Activated T-helper 9 cell treated with anti-CD3 and anti-CD28 coated beads, Interleukin-2, amount 50 U/mL, for 16 hours (primary cell): ENCODE results near the gene GOSR2.
"Not testable (repeated sequence)": the region's sequence is repeated elsewhere in the genome, so short reads cannot be mapped to it uniquely, and the experiment has no call there.

Experiments
- DNase-seq: peaks from one replicate; pipeline ENCODE4 v3.0.0-alpha.2; 2020; ENCODE audit warnings: low read depth

The GOSR2 gene

DNA sequence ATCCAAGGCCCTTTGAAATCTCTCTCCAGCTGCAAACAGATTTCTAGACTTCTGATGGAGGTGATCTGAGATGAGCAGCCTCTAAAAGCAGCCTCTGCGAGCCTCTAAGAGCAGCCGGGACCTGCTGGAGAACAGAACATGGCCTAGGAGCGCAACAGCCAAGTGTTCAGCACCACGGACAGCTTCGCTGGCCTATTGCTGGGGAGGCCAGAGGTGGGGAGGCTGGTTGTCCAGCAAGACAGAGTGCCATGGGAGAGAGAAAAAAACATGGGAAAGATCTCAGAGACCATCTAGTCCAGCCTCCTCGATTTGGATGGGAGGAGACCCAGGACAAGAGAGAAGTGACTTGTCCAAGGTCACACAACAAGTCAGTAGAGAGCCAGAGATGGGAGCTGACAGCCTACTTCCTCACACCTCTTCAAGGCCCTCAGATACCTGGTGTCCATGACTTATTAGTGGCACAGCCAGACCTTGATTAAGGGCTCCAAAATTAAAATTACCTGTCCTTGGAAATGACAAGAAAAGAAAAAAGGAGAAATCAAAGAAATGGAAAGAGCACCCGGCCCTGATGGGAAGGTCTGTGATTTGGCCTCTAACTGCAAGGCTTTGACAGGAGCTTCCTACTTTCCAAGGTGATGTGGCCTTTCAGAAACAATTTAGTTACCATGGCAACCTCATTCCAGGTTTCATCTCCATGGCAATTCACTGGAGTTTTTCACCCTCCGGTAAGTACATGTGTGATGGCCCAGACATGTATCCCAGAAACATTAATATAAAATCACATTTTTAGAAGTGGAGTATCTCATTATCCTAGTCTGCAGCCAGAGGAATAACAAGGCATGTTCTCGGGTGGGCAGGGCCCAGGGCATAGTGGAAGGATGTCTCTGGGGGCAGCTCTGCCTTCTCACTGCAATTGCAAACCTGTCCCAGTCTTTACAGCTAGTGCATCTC lies 41.6 kb downstream of the GOSR2 start:
- no peak for DNase-seq

DNA sequence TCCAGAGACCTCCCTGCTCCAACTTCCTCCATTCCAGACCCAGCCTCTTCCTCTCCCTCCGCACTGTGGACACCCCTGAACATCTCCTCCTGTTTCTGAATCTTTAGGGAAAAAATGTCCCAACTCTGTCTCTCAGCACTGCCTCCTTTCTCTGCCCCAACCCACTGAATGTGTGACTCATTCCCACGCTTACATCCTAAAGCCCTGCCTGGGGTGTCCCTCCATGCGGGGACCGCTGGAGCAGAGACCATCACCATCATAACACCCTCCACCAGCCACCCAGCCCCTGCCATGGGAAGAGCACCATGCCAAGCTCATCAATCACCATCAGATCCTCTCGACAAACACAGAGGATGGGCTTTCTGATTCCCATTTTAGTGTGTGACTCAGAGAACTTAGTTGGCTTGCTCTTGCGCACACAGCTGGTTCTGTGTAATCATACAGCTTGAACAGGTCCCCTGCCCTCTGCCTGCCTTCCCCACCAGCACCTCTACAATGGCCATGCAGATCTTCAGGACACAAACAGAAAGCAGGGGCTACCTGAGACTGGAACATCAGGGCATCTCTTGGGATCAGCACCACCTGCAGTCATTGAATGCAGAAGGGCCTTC lies 45.4 kb downstream of the GOSR2 start:
- DNase-seq: no peak

DNA sequence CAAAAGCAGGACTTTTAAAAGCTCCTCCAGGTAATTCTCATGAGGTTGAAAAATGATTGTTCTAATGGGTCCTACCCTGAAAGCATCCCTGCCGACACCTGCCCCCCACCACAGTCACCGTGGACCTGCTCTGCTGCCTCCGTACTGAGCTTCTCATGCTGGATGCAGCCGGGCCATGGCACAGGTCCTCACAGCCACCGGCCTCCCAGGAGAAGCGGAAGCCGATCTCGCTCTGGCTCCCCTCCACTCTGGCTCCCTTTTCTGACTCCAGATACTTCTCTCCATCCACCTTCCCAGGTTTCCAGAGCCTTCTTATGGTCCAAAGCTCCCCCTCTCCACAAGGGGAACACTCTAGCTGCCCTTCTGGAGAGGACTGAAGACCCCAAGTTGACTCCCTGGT lies 45.9 kb downstream of the GOSR2 start:
- no peak for DNase-seq

DNA sequence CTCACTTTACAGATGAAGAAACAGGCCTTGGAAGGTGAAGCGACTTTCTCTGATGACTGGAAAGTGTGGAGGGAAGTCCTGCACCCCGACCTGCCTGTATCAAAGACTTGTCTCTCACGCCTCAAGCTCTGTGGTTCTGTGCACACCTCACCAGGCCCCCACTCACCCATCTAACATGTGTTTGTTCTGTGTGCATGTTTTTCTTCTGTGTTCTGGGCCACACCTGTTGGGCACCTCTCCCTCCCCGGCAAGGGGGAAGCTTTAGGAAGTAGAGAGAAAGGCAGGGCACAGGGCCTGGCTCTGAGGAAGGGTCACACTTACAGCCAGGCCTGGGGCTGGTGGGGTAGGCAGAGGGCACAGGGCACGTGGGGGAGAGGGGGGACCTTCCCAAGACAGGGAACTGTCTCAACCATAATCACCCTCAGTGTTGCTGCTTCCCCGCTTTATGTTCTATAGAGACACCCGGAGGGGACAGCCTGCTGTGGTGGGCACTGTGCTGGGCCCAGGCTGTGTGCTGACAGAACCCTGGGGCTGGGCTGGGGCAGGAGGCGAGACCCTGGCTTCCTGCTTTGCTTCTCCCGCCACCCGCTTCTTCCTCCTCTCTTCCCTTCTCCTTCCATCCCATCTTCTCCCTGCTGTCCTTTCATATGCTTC lies 48.8 kb downstream of the GOSR2 start:
- DNase-seq: no peak

DNA sequence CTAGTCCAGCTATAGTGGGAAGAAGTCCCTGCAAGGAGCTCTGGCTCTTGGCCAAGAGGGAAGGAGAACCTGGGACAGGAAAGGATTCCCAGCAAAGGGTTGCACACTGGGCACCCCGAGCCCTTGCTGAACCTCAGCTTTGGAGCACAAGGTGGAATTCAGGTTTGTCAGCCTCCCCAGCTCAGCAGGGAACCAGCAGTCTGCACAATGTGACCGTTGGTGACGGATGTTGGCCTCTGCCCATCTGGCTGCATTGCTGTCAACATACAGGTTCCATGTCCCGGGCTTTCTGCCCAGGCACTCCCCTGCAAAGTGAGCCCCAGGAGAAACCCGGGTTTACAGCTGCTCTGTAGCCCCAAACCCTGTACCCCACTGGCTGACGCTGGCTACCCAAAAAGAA lies 49.4 kb downstream of the GOSR2 start:
- no peak for DNase-seq

DNA sequence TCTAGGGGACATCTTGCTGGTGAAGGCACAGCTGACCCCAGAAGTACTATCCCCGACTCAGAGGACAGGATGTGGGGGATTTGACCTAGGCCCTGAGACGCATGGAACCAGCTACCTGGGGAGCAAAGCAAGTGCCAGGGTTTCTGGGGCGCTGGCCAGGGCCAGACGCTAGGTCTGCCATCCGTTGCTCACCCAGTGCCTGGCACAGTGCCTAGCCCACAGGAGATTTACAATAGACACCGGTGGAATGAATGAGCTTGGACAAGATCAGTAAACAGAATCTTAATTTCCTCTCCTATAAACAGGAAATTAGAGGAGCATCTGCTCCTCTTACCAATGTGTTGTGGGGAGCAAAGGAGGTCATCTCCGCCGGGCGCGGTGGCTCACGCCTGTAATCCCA lies 51.1 kb downstream of the GOSR2 start:
- no peak for DNase-seq

DNA sequence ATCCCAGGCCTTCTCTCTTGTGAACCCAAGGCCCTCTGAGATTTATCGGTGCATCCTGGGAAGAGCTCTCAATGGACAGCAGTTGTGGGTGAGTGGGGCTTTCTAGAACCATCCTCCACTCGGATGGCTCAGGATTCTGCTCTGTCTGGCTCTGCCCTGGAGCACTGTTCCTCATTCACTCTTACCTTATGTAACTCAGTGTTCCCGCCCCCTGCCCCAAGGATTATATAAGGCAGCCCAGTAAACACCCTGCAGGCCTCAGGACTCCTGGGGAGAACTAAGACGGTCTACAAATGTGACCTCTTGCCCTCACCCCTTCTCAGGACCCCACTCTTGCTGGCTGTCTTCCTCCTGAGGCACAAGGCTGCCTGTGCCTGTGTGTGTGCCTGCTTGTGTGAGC lies 52.3 kb downstream of the GOSR2 start:
- no peak for DNase-seq

DNA sequence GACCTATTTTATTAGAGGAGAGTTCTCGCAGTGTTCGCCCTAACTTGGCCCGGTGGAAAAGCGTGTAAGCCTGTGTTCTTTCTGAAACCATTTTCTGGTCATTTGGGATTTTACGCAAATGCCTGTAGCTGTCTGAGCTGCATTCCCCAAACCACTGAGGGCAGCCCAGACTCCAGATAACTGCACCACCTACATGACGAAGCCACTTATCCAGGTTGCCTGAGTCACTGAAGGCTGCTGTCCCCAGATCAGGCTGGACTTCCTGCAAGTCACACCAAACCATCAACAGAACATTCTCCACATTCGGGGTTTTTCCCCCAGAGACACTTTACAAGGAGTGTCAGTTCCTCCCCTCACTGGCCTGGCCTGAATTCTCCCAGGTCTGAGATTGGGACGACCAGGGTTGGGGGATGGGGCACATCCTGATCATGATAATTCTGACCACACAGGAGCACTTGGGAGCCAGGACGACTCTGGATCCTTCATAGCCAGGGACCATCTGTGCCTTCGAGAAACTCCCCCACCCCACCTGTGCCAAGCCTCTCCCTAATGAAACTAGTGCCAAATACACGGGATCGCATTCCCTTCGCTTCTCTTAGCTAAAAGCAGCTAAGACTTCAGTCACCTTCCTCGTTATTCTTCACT lies 53.8 kb downstream of the GOSR2 start:
- no peak for DNase-seq

DNA sequence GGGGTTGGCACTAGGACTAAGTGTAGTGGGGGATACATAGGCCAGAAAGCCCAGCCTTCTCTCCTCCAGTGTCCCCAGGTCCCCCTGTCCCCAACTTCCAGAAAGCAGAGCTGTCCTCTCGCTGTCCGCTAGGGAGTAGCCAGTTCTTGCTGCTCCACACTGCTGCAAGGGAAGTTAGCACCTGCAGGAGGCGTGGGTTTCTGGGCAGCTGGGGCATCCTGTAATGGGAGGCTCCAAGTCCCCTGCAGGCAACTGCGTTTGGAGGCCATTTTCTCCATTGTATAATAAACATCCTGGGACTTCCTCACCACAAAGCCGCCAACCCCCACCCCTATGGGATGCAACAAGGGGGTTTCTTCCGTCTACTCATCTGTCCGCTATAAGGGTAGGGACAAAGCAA lies 54.4 kb downstream of the GOSR2 start:
- DNase-seq: no peak

DNA sequence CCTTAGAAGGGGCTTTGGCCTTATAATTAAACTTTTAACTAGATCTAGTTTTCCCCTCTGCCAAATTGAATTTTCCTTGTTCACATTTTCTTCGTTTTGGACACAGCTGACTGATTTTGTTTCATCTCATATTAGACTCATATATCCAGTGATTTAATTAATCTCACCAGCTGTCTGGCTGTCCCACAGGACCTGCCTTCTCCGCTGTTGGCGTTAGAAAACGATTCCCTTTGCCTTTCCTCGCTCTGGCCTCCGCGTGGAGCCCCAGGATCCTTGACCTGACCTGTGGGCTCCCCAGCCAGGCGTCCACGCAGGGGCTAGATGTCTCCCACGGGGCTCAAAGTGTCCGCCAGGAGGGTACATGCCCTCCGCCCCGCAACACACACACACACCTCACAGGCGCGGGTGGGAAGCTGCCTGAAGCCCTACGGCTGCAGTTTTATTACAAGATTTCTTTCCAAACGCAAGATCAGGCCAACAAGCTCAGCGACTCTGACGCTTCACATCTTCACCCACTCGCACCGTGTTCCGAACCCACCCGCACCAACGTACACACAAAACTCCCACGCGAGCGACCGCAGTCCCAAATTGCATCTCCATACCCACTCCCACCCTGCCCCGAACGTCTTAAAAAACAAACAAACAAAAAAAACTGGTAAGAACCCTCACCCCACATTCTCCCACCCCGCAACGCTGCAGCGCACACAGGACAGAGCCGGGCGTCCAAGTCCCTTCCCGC lies 55.0 kb downstream of the GOSR2 start:
- DNase-seq: no peak

DNA sequence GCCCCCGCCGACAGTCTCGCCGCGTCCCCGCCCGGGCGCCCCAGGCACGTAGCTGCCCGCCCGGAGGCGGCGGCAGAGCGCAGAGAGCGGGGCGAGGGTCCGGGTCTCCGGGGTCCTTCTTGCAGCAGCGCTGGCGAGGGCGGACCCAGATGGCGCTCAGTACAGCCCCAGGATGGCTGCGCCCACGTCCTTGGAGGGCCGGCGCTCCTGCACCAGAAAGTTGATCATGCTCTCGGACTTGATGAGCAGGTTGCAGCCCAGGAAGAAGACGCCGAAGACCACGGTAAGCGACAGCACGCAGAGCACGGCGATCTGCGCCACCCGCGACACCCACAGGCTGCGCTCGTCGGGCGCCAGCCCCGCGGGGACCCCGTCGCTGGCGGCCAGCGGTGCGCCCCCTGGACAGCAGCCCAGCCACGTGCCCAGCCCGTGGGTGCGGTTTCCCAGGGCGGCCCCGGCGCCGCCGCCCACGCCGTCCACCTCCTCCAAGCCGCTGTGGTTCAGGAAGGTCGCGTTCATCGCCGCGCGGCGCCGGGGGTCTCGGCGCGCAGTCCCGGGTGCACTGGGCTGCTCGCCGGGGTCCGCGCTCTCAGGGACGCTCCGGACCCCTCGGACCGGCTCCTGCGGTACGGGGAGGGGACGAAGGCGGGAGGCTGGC lies 55.7 kb downstream of the GOSR2 start:
- no peak for DNase-seq

DNA sequence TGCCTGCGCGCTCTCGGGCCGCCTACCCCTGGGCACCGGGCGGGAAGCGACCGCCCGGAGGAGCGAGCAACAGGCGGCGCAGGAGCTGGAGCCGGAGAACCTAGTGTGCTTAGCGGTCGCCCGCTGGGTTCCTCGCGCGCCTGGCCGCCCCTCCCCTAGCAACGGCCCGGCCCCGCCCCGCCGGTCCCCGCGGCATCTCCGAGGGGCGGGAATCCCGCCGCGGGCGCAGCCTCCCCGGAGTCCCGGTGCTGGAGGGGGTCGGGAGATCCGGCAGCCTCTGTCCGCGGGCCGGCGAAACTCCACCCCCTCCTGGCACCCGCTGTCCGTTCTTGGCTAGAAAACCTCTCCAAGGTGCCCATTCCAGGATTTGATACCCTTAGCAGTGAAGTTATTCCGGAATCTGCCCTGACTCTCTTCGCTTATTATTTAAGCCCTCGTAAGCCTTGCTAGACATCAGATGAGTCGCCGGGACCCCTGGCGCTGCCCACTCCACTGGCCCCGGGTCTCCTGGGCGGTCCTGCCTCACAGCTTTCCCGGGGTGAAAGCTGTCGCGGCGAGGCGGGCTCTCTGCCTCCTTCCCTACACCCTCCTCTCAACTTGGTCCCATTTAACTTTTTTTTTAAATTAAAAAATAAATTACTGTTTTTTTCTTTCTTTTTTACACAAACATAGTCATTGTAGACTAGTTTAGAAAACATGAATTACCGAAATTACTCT lies 56.3 kb downstream of the GOSR2 start, which contains the start of gene RPRML:
TSS of gene RPRML (minus strand) at position 107 of the 717 bp plus-strand sequence. CDS start 246 bp downstream, outside the sequence.
- DNase-seq: no peak

DNA sequence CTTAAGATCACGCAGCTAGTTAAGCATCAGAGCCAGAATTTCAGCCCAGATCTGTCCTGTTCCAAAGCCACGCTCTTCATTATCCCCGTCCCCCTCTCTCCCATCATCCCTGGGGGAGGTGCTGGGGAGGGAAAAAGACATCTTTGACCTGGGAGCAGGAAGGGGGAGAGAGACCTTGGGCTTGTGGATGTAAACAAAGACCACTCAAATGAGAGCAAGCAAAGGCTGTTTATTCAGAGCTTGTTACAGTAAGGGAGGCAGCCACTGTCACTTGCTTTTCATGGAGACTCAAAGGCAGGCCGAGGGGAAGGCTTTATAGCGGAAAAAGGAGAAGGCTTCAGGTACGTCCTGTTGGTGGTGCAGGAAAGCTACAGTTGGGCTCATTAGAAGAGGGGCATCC lies 59.6 kb downstream of the GOSR2 start:
- no peak for DNase-seq

DNA sequence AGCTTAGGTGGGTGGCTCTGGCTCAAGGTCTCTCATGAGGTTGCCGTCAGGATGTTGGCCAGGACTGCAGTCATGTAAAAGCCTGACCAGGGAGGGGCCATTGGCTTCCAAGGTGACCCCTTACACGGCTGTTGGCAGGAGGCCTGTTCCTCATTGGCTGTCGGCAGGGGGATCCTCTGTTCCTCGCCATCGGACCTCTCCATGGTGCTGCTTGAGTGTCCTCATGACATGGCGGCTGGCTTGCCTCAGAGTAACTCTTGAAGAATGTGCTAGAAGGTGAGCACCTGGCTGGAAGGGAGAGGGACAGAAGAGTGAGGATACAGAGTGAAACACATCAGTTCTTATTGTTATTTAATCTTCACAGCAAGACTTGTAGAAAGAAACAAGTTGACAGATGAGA lies 60.8 kb downstream of the GOSR2 start:
- DNase-seq: no peak

DNA sequence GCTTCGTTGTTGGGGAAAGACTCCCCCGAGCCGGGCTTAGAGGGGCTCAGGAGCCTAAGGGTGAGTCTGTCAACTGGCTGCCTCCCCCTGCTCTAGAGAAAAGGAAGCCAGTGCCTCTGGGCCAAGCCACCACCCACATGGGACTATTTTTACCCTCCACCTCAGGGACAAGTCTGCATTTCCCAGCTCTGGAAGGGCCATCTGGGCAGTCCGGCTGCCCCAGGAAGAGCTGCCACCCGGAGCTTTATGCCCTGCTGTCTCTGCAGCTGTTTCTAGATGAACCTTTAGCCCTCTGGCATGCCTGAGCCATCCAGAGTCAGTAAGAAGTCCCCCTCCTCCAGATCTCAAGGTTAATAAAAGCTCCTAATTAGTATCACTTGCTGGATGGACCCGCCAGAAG lies 61.4 kb downstream of the GOSR2 start:
- no peak for DNase-seq

DNA sequence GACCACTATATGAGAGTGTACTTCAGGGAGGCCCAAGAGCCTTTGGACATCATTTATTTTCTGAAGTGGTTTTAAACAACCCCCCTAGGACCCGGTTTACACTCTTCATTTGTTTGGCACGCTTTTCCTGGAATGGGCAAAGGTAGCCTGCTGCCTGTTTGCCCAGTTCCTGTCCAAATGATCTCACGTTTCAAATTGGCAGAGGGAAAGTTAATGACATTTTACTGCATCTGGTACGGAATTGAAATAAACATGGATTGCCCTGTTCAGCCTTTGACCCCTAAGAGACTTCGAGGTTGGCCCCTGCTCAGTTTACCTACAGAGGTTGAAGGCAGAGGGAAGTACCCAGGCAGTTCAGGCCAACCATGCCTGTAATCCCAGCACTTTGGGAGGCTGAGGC lies 61.9 kb downstream of the GOSR2 start:
- DNase-seq: no peak

DNA sequence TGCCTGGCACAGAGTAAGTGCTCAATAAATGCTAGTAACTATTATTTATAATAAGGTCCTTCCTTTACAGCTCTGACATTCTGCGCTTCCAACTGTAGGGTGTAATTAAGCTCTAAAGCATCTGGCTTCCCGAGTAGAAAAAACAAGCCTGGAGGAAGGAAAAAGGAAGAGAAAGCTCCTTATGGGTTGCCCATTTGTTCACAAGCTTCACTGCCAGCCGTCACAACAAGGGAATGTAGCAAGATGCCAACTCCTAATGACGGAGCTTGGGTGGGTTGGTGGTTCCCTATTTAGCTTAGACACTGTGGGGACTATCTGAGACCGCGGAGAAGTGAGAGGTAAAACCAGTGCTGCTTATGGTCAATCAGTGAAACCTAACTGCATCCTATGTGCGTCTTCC lies 63.4 kb downstream of the GOSR2 start:
- no peak for DNase-seq

DNA sequence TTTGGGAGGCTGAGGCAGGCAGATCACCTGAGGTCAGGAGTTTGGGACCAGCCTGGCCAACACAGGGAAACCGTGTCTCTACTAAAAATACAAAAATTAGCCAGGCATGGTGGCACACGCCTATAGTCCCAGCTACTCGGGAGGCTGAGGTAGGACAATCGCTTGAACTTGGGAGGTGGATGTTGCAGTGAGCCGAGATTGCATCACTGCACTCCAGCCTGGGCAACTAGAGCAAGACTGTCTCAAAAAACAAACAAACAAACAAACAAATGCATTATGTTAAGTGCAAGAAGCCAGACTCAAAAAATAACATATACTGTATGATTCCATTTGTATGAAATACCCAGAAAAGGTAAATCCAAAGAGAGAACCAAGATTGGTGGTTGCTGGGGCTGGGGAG lies 65.0 kb downstream of the GOSR2 start:
- DNase-seq: not testable (repeated sequence)

DNA sequence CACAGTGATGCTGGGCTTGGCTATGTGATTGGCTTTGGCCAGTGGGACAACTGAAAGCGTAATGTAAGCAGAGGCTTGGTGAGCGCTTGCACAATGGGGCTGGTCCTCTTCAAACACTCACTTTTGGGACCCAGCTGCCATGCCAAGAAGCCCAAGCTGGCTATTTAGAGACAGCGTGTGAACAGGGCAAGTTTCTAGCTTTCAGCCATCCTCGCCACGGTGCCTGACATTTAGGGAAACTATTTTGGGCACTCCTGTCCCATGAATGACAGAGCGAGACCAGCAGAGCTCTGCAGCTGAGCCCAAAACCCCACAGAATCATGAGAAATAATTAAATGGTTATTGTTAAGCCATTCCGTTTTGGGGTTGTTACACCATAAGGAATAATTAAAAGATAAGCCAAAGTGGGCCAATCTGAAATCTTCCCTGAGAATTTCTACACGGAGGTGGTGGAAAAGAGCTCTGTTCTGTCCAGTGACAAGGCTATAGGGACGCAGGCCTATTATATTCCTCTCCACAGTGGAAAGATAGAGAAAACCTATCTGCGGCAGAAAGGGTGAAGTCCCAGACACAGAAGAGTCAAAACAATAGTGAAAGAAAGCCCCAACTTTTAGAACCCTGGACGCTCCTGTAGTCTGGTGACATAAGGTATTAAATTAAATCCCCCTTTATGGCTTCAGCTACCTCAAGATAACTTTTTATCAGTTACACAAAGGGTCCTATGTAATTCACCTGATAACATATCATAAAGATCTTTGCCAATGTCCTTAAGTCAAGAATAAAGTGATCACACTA lies 66.9 kb downstream of the GOSR2 start:
- DNase-seq: no peak

DNA sequence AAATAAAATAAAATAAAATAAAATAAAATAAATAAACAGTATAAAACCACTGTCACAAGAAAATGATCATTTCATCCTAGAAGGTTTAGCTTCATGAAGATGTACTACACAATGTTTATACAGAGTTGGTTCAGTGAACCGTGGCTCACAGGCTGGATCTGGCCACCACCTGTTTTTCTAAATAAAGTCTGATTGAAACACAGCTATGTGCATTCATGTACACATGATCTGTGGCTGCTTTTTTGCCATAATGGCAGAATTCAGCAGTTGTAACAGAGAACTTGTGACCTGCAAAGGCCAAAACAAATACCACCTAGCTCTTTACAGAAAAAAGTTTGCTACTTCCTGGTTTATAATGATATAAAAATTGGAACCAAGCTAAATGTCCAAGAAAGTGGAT lies 68.7 kb downstream of the GOSR2 start:
- no peak for DNase-seq
